ENCODE results near the gene PCDH9.
A peak's percentile ranks its signal among the peaks of the same experiment; 100 is the strongest.

Gene PCDH9

GRCh38 chr13:66410314-66410713, 819.8 kb downstream of the PCDH9 start:
- Histone ChIP-seq H3K9ac (ENCODE audit: low read depth, low read length, poor library complexity) (no peak overlapping the region), H2AK5ac (ENCODE audit: low read depth, low read length) (no peak overlapping the region), H3K27ac (replicated peaks; ENCODE audit: low read length) (no peak overlapping the region), H2BK15ac (ENCODE audit: low read length) (no peak overlapping the region), H3K4me3 (ENCODE audit: low read length in 2 of 2) (no peak overlapping the region), H3K79me1 (ENCODE audit: low read depth, low read length) (no peaks in the 10 kb centered on the region), H2BK5ac (ENCODE audit: low read length) (no peak overlapping the region), H2BK12ac (ENCODE audit: low read length) (no peak overlapping the region), H4K8ac (ENCODE audit: low read depth, low read length) (no peak overlapping the region), H3K14ac (ENCODE audit: low read length) (no peak overlapping the region), H2AFZ (ENCODE audit: low read length) (no peak overlapping the region), H3K4ac (ENCODE audit: low read length) (no peak overlapping the region), H2BK120ac (ENCODE audit: low read depth, low read length) (no peak overlapping the region), H3K18ac (ENCODE audit: low read length) (no peak overlapping the region), H3K36me3 (replicated peaks in 1 of 2; ENCODE audit: control insufficient read depth in 2 of 2, insufficient read depth in 2 of 2, low read length in 2 of 2) (no peaks in the 10 kb centered on the region), H3K23ac (ENCODE audit: low read depth, low read length, poor library complexity) (no peak overlapping the region), H3K4me1 (ENCODE audit: control insufficient read depth in 2 of 2, insufficient read depth in 1 of 2, low read depth in 1 of 2, low read length in 2 of 2) (peaks cover 1 to 12% of the 10 kb centered on the region in 2 donors), H4K91ac (ENCODE audit: low read depth, low read length, poor library complexity) (no peak overlapping the region), H3K27me3 (ENCODE audit: control insufficient read depth in 3 of 3, insufficient read depth in 3 of 3, low read depth in 1 of 3, low read length in 3 of 3) (no peaks in the 10 kb centered on the region), H3K4me2 (ENCODE audit: insufficient read depth, low read length, poor library complexity, severe bottlenecking) (no peak overlapping the region), H3K9me3 (replicated peaks in 1 of 2; ENCODE audit: control insufficient read depth in 2 of 2, insufficient read depth in 1 of 2, low read depth in 1 of 2, low read length in 2 of 2) (no peaks in the 10 kb centered on the region)
- DNase-seq (ENCODE audit: low spot score), result no peak
- WGBS, 2 donors (ENCODE audit: extremely low coverage in 2 of 2, insufficient read length in 2 of 2, insufficient replicate concordance in 1 of 2), result no CpG with 5 or more reads among the region's 1 CpG

GRCh38 chr13:66409542-66409941, 820.6 kb downstream of the PCDH9 start:
- Histone ChIP-seq H3K9ac (ENCODE audit: low read depth, low read length, poor library complexity) (no peak overlapping the region), H3K18ac (ENCODE audit: low read length) (no peak overlapping the region), H3K27ac (replicated peaks; ENCODE audit: low read length) (no peak overlapping the region), H3K4me3 (ENCODE audit: low read length in 2 of 2) (no peak overlapping the region), H2AFZ (ENCODE audit: low read length) (peak overlapping the region; percentile 54), H2BK120ac (ENCODE audit: low read depth, low read length) (no peak overlapping the region), H3K4ac (ENCODE audit: low read length) (no peak overlapping the region), H3K4me2 (ENCODE audit: insufficient read depth, low read length, poor library complexity, severe bottlenecking) (no peak overlapping the region), H4K91ac (ENCODE audit: low read depth, low read length, poor library complexity) (no peak overlapping the region), H2BK5ac (ENCODE audit: low read length) (no peak overlapping the region), H3K23ac (ENCODE audit: low read depth, low read length, poor library complexity) (no peak overlapping the region), H2BK12ac (ENCODE audit: low read length) (no peak overlapping the region), H2AK5ac (ENCODE audit: low read depth, low read length) (no peak overlapping the region), H3K27me3 (ENCODE audit: control insufficient read depth in 3 of 3, insufficient read depth in 3 of 3, low read depth in 1 of 3, low read length in 3 of 3) (no peaks in the 10 kb centered on the region), H3K14ac (ENCODE audit: low read length) (no peak overlapping the region), H3K4me1 (ENCODE audit: control insufficient read depth in 2 of 2, insufficient read depth in 1 of 2, low read depth in 1 of 2, low read length in 2 of 2) (peaks cover 1 to 12% of the 10 kb centered on the region in 2 donors), H3K36me3 (replicated peaks in 1 of 2; ENCODE audit: control insufficient read depth in 2 of 2, insufficient read depth in 2 of 2, low read length in 2 of 2) (no peaks in the 10 kb centered on the region), H3K9me3 (replicated peaks in 1 of 2; ENCODE audit: control insufficient read depth in 2 of 2, insufficient read depth in 1 of 2, low read depth in 1 of 2, low read length in 2 of 2) (no peaks in the 10 kb centered on the region), H3K79me1 (ENCODE audit: low read depth, low read length) (no peaks in the 10 kb centered on the region), H4K8ac (ENCODE audit: low read depth, low read length) (no peak overlapping the region), H2BK15ac (ENCODE audit: low read length) (no peak overlapping the region)
- DNase-seq (ENCODE audit: low spot score), result no peak
- no CpG with 5 or more reads among the region's 3 CpGs for WGBS, 2 donors (ENCODE audit: extremely low coverage in 2 of 2, insufficient read length in 2 of 2, insufficient replicate concordance in 1 of 2)

- Histone ChIP-seq H3K27ac (replicated peaks; ENCODE audit: low read length) (peak overlapping the region; percentile 61), H2AK5ac (ENCODE audit: low read depth, low read length) (no peak overlapping the region)
- WGBS, 2 donors (ENCODE audit: extremely low coverage in 2 of 2, insufficient read length in 2 of 2, insufficient replicate concordance in 1 of 2), result no CpG with 5 or more reads among the region's 4 CpGs
These were observed 823.0 kb downstream of the PCDH9 start for GRCh38 chr13:66407128-66407527.

GRCh38 chr13:66405908-66406802, 824.0 kb downstream of the PCDH9 start:
- H3K4me3 ChIP-seq (ENCODE audit: low read length in 2 of 2), result no peak overlapping the region
- H2BK15ac ChIP-seq (ENCODE audit: low read length), result no peak overlapping the region
- H3K23ac ChIP-seq (ENCODE audit: low read depth, low read length, poor library complexity), result no peak overlapping the region
- no peak overlapping the region for H3K4me2 ChIP-seq (ENCODE audit: insufficient read depth, low read length, poor library complexity, severe bottlenecking)
- no peak overlapping the region for H2BK120ac ChIP-seq (ENCODE audit: low read depth, low read length)
- WGBS, 2 donors (ENCODE audit: extremely low coverage in 2 of 2, insufficient read length in 2 of 2, insufficient replicate concordance in 1 of 2), result no CpG with 5 or more reads among the region's 6 CpGs
- H2AFZ ChIP-seq (ENCODE audit: low read length), result peak overlapping the region; percentile 71
- no peaks in the 10 kb centered on the region for H3K27me3 ChIP-seq (ENCODE audit: control insufficient read depth in 3 of 3, insufficient read depth in 3 of 3, low read depth in 1 of 3, low read length in 3 of 3)
- no peak overlapping the region for H2BK12ac ChIP-seq (ENCODE audit: low read length)
- peaks cover 1 to 12% of the 10 kb centered on the region in 2 donors for H3K4me1 ChIP-seq (ENCODE audit: control insufficient read depth in 2 of 2, insufficient read depth in 1 of 2, low read depth in 1 of 2, low read length in 2 of 2)
- no peak overlapping the region for H4K8ac ChIP-seq (ENCODE audit: low read depth, low read length)
- H3K14ac ChIP-seq (ENCODE audit: low read length), result no peak overlapping the region
- no peak overlapping the region for H3K9ac ChIP-seq (ENCODE audit: low read depth, low read length, poor library complexity)
- no peak overlapping the region for H2AK5ac ChIP-seq (ENCODE audit: low read depth, low read length)
- no peaks in the 10 kb centered on the region for H3K9me3 ChIP-seq (replicated peaks in 1 of 2; ENCODE audit: control insufficient read depth in 2 of 2, insufficient read depth in 1 of 2, low read depth in 1 of 2, low read length in 2 of 2)
- no peak overlapping the region for H2BK5ac ChIP-seq (ENCODE audit: low read length)
- no peaks in the 10 kb centered on the region for H3K36me3 ChIP-seq (replicated peaks in 1 of 2; ENCODE audit: control insufficient read depth in 2 of 2, insufficient read depth in 2 of 2, low read length in 2 of 2)
- DNase-seq (ENCODE audit: low spot score), result no peak
- H3K4ac ChIP-seq (ENCODE audit: low read length), result no peak overlapping the region
- no peak overlapping the region for H3K18ac ChIP-seq (ENCODE audit: low read length)
- no peak overlapping the region for H3K27ac ChIP-seq (replicated peaks; ENCODE audit: low read length)
- H4K91ac ChIP-seq (ENCODE audit: low read depth, low read length, poor library complexity), result no peak overlapping the region
- H3K79me1 ChIP-seq (ENCODE audit: low read depth, low read length), result no peaks in the 10 kb centered on the region

More at GRCh38 chr13:66407128-66407527, 823.0 kb downstream of the PCDH9 start:
- Histone ChIP-seq H3K4me1 (ENCODE audit: control insufficient read depth in 2 of 2, insufficient read depth in 1 of 2, low read depth in 1 of 2, low read length in 2 of 2) (peaks cover 1 to 12% of the 10 kb centered on the region in 2 donors), H4K91ac (ENCODE audit: low read depth, low read length, poor library complexity) (no peak overlapping the region), H3K23ac (ENCODE audit: low read depth, low read length, poor library complexity) (no peak overlapping the region), H3K9me3 (replicated peaks in 1 of 2; ENCODE audit: control insufficient read depth in 2 of 2, insufficient read depth in 1 of 2, low read depth in 1 of 2, low read length in 2 of 2) (no peaks in the 10 kb centered on the region), H2BK5ac (ENCODE audit: low read length) (no peak overlapping the region), H2BK15ac (ENCODE audit: low read length) (no peak overlapping the region), H3K14ac (ENCODE audit: low read length) (no peak overlapping the region), H2AFZ (ENCODE audit: low read length) (peak overlapping the region; percentile 71), H2BK12ac (ENCODE audit: low read length) (no peak overlapping the region), H3K4ac (ENCODE audit: low read length) (no peak overlapping the region), H3K4me2 (ENCODE audit: insufficient read depth, low read length, poor library complexity, severe bottlenecking) (no peak overlapping the region), H4K8ac (ENCODE audit: low read depth, low read length) (no peak overlapping the region), H3K18ac (ENCODE audit: low read length) (no peak overlapping the region), H2BK120ac (ENCODE audit: low read depth, low read length) (no peak overlapping the region), H3K36me3 (replicated peaks in 1 of 2; ENCODE audit: control insufficient read depth in 2 of 2, insufficient read depth in 2 of 2, low read length in 2 of 2) (no peaks in the 10 kb centered on the region), H3K4me3 (ENCODE audit: low read length in 2 of 2) (no peak overlapping the region), H3K79me1 (ENCODE audit: low read depth, low read length) (no peaks in the 10 kb centered on the region), H3K9ac (ENCODE audit: low read depth, low read length, poor library complexity) (no peak overlapping the region), H3K27me3 (ENCODE audit: control insufficient read depth in 3 of 3, insufficient read depth in 3 of 3, low read depth in 1 of 3, low read length in 3 of 3) (no peaks in the 10 kb centered on the region)
- peak; percentile 27 for DNase-seq (ENCODE audit: low spot score)

Data from neuronal stem cell (in vitro differentiated cells).